Measurements from ENCODE around the gene ZNF281.
"Not testable (repeated sequence)": the region's sequence is repeated elsewhere in the genome, so short reads cannot be mapped to it uniquely, and the experiment has no call there.

Gene ZNF281

GRCh38 chr1:200363264-200363933, 46.4 kb downstream of the ZNF281 start:
- DNase-seq (ENCODE audit: low read depth), result no peak

GRCh38 chr1:200362421-200362820, 47.4 kb downstream of the ZNF281 start:
- no peak for DNase-seq (ENCODE audit: low read depth)

GRCh38 chr1:200359610-200360163, 50.1 kb downstream of the ZNF281 start:
- no peak for DNase-seq (ENCODE audit: low read depth)

GRCh38 chr1:200357925-200358324, 51.9 kb downstream of the ZNF281 start:
- DNase-seq (ENCODE audit: low read depth), result not testable (repeated sequence)

- DNase-seq (ENCODE audit: low read depth), result no peak
Measured at GRCh38 chr1:200355801-200356200, 54.0 kb downstream of the ZNF281 start.

Data from stimulated activated CD8-positive, alpha-beta memory T cell treated with anti-CD3 and anti-CD28 coated beads, Interleukin-12 subunit alpha, Interleukin-12 subunit beta, amount 100 ng/mL, for 1 hour (primary cell).